ENCODE measurements around the gene RAB5A. TPM values are rescaled to one million over a fixed set of nuclear protein-coding genes. Genes with fewer than 3 reads are reported as not detected.
A peak's percentile ranks its signal among the peaks of the same experiment; 100 is the strongest.
"Not testable (repeated sequence)": the region's sequence is repeated elsewhere in the genome, so short reads cannot be mapped to it uniquely, and the experiment has no call there.

Gene RAB5A
- total and polyA plus RNA-seq, 12 donors = 36.8 to 102 (median 52.0) TPM

DNA sequence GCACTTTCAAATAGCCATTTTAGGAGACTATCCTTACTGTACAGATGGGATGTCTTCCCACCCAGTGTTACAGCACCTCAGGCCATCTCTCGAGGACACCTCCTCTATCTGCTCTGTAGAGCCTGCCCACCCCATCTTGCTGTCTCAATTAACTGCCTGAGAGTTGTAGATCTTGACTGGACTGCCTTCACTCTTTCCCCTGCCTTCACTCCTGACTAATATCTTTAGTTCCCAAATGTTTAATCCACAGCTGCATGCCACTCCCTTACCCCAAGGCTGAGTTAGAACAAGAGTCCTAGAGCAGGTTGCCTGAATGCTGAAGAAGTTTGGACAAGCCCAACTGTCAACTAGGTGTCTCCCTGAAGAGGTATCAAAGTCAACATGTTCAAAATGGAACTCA, 66.5 kb downstream of the RAB5A start:
- whole genome bisulfite sequencing, 4 donors = 85 to 100% (median 98%) methylated on average over 1 of the region's 1 CpG
- H3K27ac ChIP-seq = no peak overlapping the region
- H3K4me1 ChIP-seq (replicated peaks in 1 of 2) = no peaks in the 10 kb centered on the region
- no peak for DNase-seq
- no peak overlapping the region for H3K4me3 ChIP-seq
- H3K9me3 ChIP-seq (replicated peaks in 1 of 3) = no peaks in the 10 kb centered on the region
- no peaks in the 10 kb centered on the region for H3K36me3 ChIP-seq (replicated peaks in 1 of 2)
- H3K27me3 ChIP-seq = no peaks in the 10 kb centered on the region
- intact Hi-C loops (cut with DNase I) = no loop called here
- TF ChIP-seq, protein P1, sequence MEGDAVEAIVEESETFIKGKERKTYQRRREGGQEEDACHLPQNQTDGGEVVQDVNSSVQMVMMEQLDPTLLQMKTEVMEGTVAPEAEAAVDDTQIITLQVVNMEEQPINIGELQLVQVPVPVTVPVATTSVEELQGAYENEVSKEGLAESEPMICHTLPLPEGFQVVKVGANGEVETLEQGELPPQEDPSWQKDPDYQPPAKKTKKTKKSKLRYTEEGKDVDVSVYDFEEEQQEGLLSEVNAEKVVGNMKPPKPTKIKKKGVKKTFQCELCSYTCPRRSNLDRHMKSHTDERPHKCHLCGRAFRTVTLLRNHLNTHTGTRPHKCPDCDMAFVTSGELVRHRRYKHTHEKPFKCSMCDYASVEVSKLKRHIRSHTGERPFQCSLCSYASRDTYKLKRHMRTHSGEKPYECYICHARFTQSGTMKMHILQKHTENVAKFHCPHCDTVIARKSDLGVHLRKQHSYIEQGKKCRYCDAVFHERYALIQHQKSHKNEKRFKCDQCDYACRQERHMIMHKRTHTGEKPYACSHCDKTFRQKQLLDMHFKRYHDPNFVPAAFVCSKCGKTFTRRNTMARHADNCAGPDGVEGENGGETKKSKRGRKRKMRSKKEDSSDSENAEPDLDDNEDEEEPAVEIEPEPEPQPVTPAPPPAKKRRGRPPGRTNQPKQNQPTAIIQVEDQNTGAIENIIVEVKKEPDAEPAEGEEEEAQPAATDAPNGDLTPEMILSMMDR (IDR thresholded peaks at IDR 0.05) = no peak

- H3K9me3 ChIP-seq (replicated peaks in 1 of 3) = no peaks in the 10 kb centered on the region
- intact Hi-C loops (cut with DNase I) = no loop called here
- no peak overlapping the region for H3K4me3 ChIP-seq
- DNase-seq = no peak
- no peaks in the 10 kb centered on the region for H3K4me1 ChIP-seq (replicated peaks in 1 of 2)
- 84 to 90% (median 89%) methylated on average over 1 of the region's 1 CpG for WGBS, 4 donors
- TF ChIP-seq, protein P1 (IDR thresholded peaks at IDR 0.05) = no peak
- no peak for TF ChIP-seq POLR2A (IDR thresholded peaks at IDR 0.05)
- H3K27me3 ChIP-seq = no peaks in the 10 kb centered on the region
- H3K27ac ChIP-seq = no peak overlapping the region
- no peaks in the 10 kb centered on the region for H3K36me3 ChIP-seq (replicated peaks in 1 of 2)
These were observed 68.6 kb downstream of the RAB5A start for GRCh38 chr3:20015525-20015924.

DNA sequence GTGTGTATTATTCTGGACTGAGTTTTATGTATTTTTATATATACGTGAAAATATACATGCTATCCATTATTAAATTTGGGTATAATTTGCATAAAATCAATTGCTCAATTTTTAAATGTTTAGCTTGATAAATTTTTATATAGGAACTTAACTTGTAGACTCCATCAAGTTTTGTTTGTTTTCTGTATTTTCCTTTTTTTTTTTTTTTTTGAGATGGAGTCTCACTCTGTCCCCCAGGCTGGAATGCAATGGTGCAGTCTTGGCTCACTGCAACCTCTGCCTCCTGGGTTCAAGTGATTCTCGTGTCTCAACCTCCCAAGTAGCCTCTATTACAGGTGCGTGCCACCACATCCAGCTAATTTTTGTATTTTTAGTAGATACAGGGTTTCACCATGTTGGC, 69.2 kb downstream of the RAB5A start:
- H3K27me3 ChIP-seq; H3K9me3 ChIP-seq (replicated peaks in 1 of 3); H3K27ac ChIP-seq; intact Hi-C loops (cut with DNase I); H3K36me3 ChIP-seq (replicated peaks in 1 of 2); DNase-seq; H3K4me3 ChIP-seq; H3K4me1 ChIP-seq (replicated peaks in 1 of 2): not testable (repeated sequence)
- WGBS, 4 donors = 80 to 89% (median 85%) methylated on average over 3 of the region's 3 CpGs

DNA sequence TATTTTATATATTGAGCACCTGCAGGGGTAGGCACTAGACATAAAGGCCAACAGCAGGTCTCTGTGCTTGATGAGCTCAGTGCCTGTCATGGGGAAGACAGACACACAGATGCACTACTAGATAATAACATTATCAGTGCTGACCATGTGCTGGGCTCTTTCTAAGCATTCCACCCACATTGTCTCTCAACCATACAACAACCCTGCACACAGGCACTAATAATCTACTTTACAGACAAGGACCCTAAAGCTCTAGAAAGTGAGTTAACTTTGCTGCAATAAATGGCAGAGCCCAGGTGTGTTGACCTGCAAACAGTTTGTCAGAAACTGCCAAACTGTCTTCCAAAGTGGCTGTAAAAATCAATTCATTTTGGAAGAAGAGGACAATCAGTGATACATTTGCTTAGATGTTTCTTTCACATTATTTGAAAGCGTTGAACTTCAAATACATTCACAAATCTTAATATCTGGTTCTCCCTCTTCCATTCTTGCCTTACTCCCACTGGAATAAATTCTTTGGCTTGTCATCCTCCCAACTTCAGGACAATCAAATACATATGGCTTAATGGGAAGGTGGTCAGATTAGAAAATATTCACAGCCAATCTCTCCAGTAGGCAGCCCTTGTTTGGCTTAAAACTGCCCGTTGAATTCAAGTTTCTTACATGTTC, 76.2 kb downstream of the RAB5A start:
- DNase-seq = no peak
- no peaks in the 10 kb centered on the region for H3K9me3 ChIP-seq (replicated peaks in 1 of 3)
- H3K4me1 ChIP-seq (replicated peaks in 1 of 2) = no peaks in the 10 kb centered on the region
- no peaks in the 10 kb centered on the region for H3K36me3 ChIP-seq (replicated peaks in 1 of 2)
- no peak overlapping the region for H3K4me3 ChIP-seq
- TF ChIP-seq POLR2A (IDR thresholded peaks at IDR 0.05) = no peak
- TF ChIP-seq, protein P1 (IDR thresholded peaks at IDR 0.05) = no peak
- intact Hi-C loops (cut with DNase I) = no loop called here
- WGBS, 4 donors = 49 to 62% (median 56%) methylated on average over 2 of the region's 2 CpGs
- H3K27ac ChIP-seq = peak overlapping the region in 1 of 5 donors; percentile 58
- H3K27me3 ChIP-seq = no peaks in the 10 kb centered on the region
